Measurements from ENCODE around the gene ZNF883. TPM values are rescaled to one million over a fixed set of nuclear protein-coding genes. Genes with fewer than 3 reads are reported as not detected.

ZNF883 gene
- total and polyA plus RNA-seq, 4 donors = 0.26 to 2.2 (median 0.61) TPM

GRCh38 chr9:112933696-112934095 is 78.3 kb downstream of the ZNF883 start:
- TF ChIP-seq CTCF (IDR thresholded peaks at IDR 0.05; ENCODE audit: control extremely low read depth, extremely low read depth) = no peak
- H3K36me3 ChIP-seq (ENCODE audit: control insufficient read depth in 4 of 4, insufficient read depth in 4 of 4, low read length in 4 of 4) = no peaks in the 10 kb centered on the region
- no peak overlapping the region for H3K27ac ChIP-seq (ENCODE audit: low read depth in 1 of 2, low read length in 1 of 2)
- H3K4me3 ChIP-seq = no peak overlapping the region
- 26 to 47% methylated on average over 2 of the region's 2 CpGs for WGBS, 2 donors
- H3K9me3 ChIP-seq (ENCODE audit: control insufficient read depth in 4 of 4, insufficient read depth in 3 of 4, low read length in 3 of 4) = peaks cover 0 to 9% (median 0%) of the 10 kb centered on the region in 4 donors
- peaks cover 0 to 9% (median 5%) of the 10 kb centered on the region in 3 donors for H3K27me3 ChIP-seq (ENCODE audit: control insufficient read depth in 3 of 3, insufficient read depth in 3 of 3, low read length in 2 of 3)
- DNase-seq (no peak), ATAC-seq (ENCODE audit: insufficient read depth, low FRiP score) (no peak)
- H3K4me1 ChIP-seq (ENCODE audit: control insufficient read depth in 5 of 5, insufficient read depth in 5 of 5, low read length in 5 of 5) = no peaks in the 10 kb centered on the region
- no peak overlapping the region for H3K9ac ChIP-seq (ENCODE audit: insufficient read depth in 1 of 2, low read length in 2 of 2)

- Histone ChIP-seq H3K27me3 (ENCODE audit: control insufficient read depth in 3 of 3, insufficient read depth in 3 of 3, low read length in 2 of 3) (peaks cover 0 to 8% (median 5%) of the 10 kb centered on the region in 3 donors), H3K9me3 (ENCODE audit: control insufficient read depth in 4 of 4, insufficient read depth in 3 of 4, low read length in 3 of 4) (peaks cover 0 to 3% (median 0%) of the 10 kb centered on the region in 4 donors), H3K4me1 (ENCODE audit: control insufficient read depth in 5 of 5, insufficient read depth in 5 of 5, low read length in 5 of 5) (no peaks in the 10 kb centered on the region), H3K36me3 (ENCODE audit: control insufficient read depth in 4 of 4, insufficient read depth in 4 of 4, low read length in 4 of 4) (no peaks in the 10 kb centered on the region), H3K9ac (ENCODE audit: insufficient read depth in 1 of 2, low read length in 2 of 2) (no peak overlapping the region), H3K27ac (ENCODE audit: low read depth in 1 of 2, low read length in 1 of 2) (no peak overlapping the region), H3K4me3 (no peak overlapping the region)
- no peak for TF ChIP-seq CTCF (IDR thresholded peaks at IDR 0.05; ENCODE audit: control extremely low read depth, extremely low read depth)
- DNase-seq (peak in 2 of 3 donors; percentile 28 to 48), ATAC-seq (ENCODE audit: insufficient read depth, low FRiP score) (no peak)
- 35 to 40% methylated on average over 8 of the region's 8 CpGs for WGBS, 2 donors
These were observed 86.8 kb downstream of the ZNF883 start for GRCh38 chr9:112925058-112925641.

GRCh38 chr9:112921549-112921948 is 90.4 kb downstream of the ZNF883 start:
- Histone ChIP-seq H3K9me3 (ENCODE audit: control insufficient read depth in 4 of 4, insufficient read depth in 3 of 4, low read length in 3 of 4) (no peaks in the 10 kb centered on the region), H3K27me3 (ENCODE audit: control insufficient read depth in 3 of 3, insufficient read depth in 3 of 3, low read length in 2 of 3) (peaks cover 0 to 9% (median 8%) of the 10 kb centered on the region in 3 donors), H3K27ac (ENCODE audit: low read depth in 1 of 2, low read length in 1 of 2) (no peak overlapping the region), H3K4me1 (ENCODE audit: control insufficient read depth in 5 of 5, insufficient read depth in 5 of 5, low read length in 5 of 5) (no peaks in the 10 kb centered on the region), H3K36me3 (ENCODE audit: control insufficient read depth in 4 of 4, insufficient read depth in 4 of 4, low read length in 4 of 4) (no peaks in the 10 kb centered on the region), H3K9ac (ENCODE audit: insufficient read depth in 1 of 2, low read length in 2 of 2) (no peak overlapping the region), H3K4me3 (no peak overlapping the region)
- DNase-seq (peak in 2 of 3 donors; percentile 50 to 61), ATAC-seq (ENCODE audit: insufficient read depth, low FRiP score) (no peak)
- WGBS, 2 donors = 36 to 42% methylated on average over 3 of the region's 3 CpGs
- TF ChIP-seq CTCF (IDR thresholded peaks at IDR 0.05; ENCODE audit: control extremely low read depth, extremely low read depth) = no peak

- H3K27ac ChIP-seq (ENCODE audit: low read depth in 1 of 2, low read length in 1 of 2) = no peak overlapping the region
- no peak overlapping the region for H3K4me3 ChIP-seq
- TF ChIP-seq CTCF (IDR thresholded peaks at IDR 0.05; ENCODE audit: control extremely low read depth, extremely low read depth) = no peak
- H3K36me3 ChIP-seq (ENCODE audit: control insufficient read depth in 4 of 4, insufficient read depth in 4 of 4, low read length in 4 of 4) = no peaks in the 10 kb centered on the region
- H3K9me3 ChIP-seq (ENCODE audit: control insufficient read depth in 4 of 4, insufficient read depth in 3 of 4, low read length in 3 of 4) = no peaks in the 10 kb centered on the region
- no peak overlapping the region for H3K9ac ChIP-seq (ENCODE audit: insufficient read depth in 1 of 2, low read length in 2 of 2)
- peaks cover 0 to 4% (median 4%) of the 10 kb centered on the region in 3 donors for H3K27me3 ChIP-seq (ENCODE audit: control insufficient read depth in 3 of 3, insufficient read depth in 3 of 3, low read length in 2 of 3)
- no peaks in the 10 kb centered on the region for H3K4me1 ChIP-seq (ENCODE audit: control insufficient read depth in 5 of 5, insufficient read depth in 5 of 5, low read length in 5 of 5)
- DNase-seq (no peak), ATAC-seq (ENCODE audit: insufficient read depth, low FRiP score) (no peak)
- 69 to 90% methylated on average over 1 of the region's 1 CpG for WGBS, 2 donors
These were observed 94.0 kb downstream of the ZNF883 start for GRCh38 chr9:112917987-112918362.

Measured in lung (tissue), 12 donors.